Measurements from ENCODE around the gene TENT5D. TPM values are rescaled to one million over a fixed set of nuclear protein-coding genes. Genes with fewer than 3 reads are reported as not detected.
"Not testable (repeated sequence)": the region's sequence is repeated elsewhere in the genome, so short reads cannot be mapped to it uniquely, and the experiment has no call there.

Gene TENT5D
- not detected in 2 replicates for total RNA-seq

GRCh38 chrX:80420147-80420546 is at the start of gene TENT5D:
Gene TENT5D, plus strand, starts transcription at chrX:80420447. Its CDS starts 22,093 bp downstream, at chrX:80442540.
- Mint-ChIP-seq H3K27me3 (no peaks in the 10 kb centered on the region), H3K27ac (no peak within 1 kb of the TSS), H3K36me3 (ENCODE audit: low read depth) (no peaks in the 10 kb centered on the region), H3K4me1 (no peaks in the 10 kb centered on the region), H3K9me3 (no peaks in the 10 kb centered on the region), H3K4me3 (no peak within 1 kb of the TSS)
- no peak for DNase-seq
- intact Hi-C loops (cut with micrococcal nuclease): no loop called here

GRCh38 chrX:80385651-80386050 is 34.6 kb upstream of the TENT5D start:
- H3K27ac Mint-ChIP-seq; H3K4me1 Mint-ChIP-seq; H3K9me3 Mint-ChIP-seq; H3K36me3 Mint-ChIP-seq (ENCODE audit: low read depth); H3K27me3 Mint-ChIP-seq; DNase-seq; intact Hi-C loops (cut with micrococcal nuclease); H3K4me3 Mint-ChIP-seq: not testable (repeated sequence)

DNA sequence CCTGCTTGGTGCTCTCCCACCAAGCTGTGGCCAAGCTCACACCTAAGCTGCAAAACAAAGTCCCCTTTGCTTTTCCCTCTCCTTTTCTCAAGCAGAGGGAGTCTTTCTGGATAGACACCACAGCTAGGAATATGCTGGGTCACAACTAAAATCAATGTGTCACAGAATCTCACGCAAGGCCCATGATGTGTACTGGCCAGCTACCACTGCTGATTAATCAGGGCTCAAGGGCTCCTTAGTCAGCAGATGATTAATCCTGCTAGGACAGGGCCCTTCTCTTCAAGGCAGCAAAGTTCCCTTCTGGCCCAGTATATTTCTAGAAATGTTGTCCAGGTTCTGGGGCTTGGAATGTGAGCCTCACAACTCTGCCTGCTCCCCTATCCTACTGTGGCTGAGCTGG is 32.0 kb upstream of the TENT5D start:
- H3K9me3 Mint-ChIP-seq: no peaks in the 10 kb centered on the region
- DNase-seq: no peak
- no peaks in the 10 kb centered on the region for H3K36me3 Mint-ChIP-seq (ENCODE audit: low read depth)
- H3K27ac Mint-ChIP-seq: no peak overlapping the region
- H3K4me3 Mint-ChIP-seq: no peak overlapping the region
- no peaks in the 10 kb centered on the region for H3K27me3 Mint-ChIP-seq
- intact Hi-C loops (cut with micrococcal nuclease): no loop called here
- no peaks in the 10 kb centered on the region for H3K4me1 Mint-ChIP-seq

- H3K4me3 Mint-ChIP-seq: no peak overlapping the region
- H3K27me3 Mint-ChIP-seq: no peaks in the 10 kb centered on the region
- no peaks in the 10 kb centered on the region for H3K4me1 Mint-ChIP-seq
- H3K27ac Mint-ChIP-seq: no peak overlapping the region
- no peaks in the 10 kb centered on the region for H3K36me3 Mint-ChIP-seq (ENCODE audit: low read depth)
- no peak for DNase-seq
- intact Hi-C loops (cut with micrococcal nuclease): no loop called here
- H3K9me3 Mint-ChIP-seq: no peaks in the 10 kb centered on the region
Measured at GRCh38 chrX:80412042-80412441, 8.2 kb upstream of the TENT5D start.

DNA sequence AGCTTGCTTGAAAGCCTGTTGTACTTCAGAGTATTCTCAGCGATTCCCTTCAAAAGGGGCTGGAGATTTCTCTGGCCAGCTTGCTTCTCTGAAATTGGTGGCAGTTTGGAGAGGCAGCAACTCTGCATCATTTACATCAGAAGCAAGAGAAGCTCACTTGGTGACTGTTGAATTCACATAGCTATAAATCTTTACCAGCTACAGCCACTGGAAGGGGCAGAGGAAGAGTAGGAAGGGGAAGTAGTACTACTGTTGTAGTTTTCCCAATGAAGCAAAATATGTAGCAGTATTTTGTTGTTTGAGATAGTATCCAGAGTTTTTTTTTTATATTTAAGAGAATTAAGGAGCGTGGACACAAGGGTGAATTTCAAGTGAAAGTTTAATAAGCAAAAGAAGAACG is 2.8 kb downstream of the TENT5D start:
- no peaks in the 10 kb centered on the region for H3K36me3 Mint-ChIP-seq (ENCODE audit: low read depth)
- no peaks in the 10 kb centered on the region for H3K4me1 Mint-ChIP-seq
- intact Hi-C loops (cut with micrococcal nuclease): no loop called here
- H3K27ac Mint-ChIP-seq: no peak overlapping the region
- H3K9me3 Mint-ChIP-seq: no peaks in the 10 kb centered on the region
- H3K27me3 Mint-ChIP-seq: no peaks in the 10 kb centered on the region
- H3K4me3 Mint-ChIP-seq: no peak overlapping the region
- DNase-seq: no peak

- intact Hi-C loops (cut with micrococcal nuclease): no loop called here
- Mint-ChIP-seq H3K27ac (no peak overlapping the region), H3K36me3 (ENCODE audit: low read depth) (no peaks in the 10 kb centered on the region), H3K4me1 (no peaks in the 10 kb centered on the region), H3K27me3 (no peaks in the 10 kb centered on the region), H3K9me3 (no peaks in the 10 kb centered on the region), H3K4me3 (no peak overlapping the region)
- no peak for DNase-seq
Measured at GRCh38 chrX:80423744-80424143, 3.5 kb downstream of the TENT5D start.

- Mint-ChIP-seq H3K27me3 (no peaks in the 10 kb centered on the region), H3K9me3 (no peaks in the 10 kb centered on the region), H3K4me3 (no peak overlapping the region), H3K4me1 (no peaks in the 10 kb centered on the region), H3K27ac (no peak overlapping the region), H3K36me3 (ENCODE audit: low read depth) (no peaks in the 10 kb centered on the region)
- intact Hi-C loops (cut with micrococcal nuclease): loop anchor here (5.0 kb wide), 1 partner anchor 146 kb away; no protein-coding TSS in a partner anchor
- peak; percentile 52 for DNase-seq
Measured at GRCh38 chrX:80430826-80431504, 10.7 kb downstream of the TENT5D start.

DNA sequence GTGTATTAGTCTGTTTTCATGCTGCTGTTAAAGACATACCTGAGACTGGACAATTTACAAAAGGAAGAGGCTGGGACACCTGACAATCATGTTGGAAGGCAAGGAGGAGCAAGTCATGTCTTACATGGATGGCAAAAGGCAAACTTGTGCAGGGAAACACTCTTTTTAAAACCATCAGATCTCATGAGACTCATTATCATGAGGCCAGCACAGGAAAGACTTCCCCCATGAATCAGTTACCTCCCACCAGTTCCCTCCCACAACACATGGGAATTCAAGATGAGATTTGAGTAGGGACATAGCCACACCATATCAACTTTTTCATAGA is 11.2 kb downstream of the TENT5D start:
- intact Hi-C loops (cut with micrococcal nuclease): loop anchor here (5.0 kb wide), 1 partner anchor 146 kb away; no protein-coding TSS in a partner anchor
- DNase-seq: no peak
- Mint-ChIP-seq H3K36me3 (ENCODE audit: low read depth) (no peaks in the 10 kb centered on the region), H3K27ac (no peak overlapping the region), H3K4me1 (no peaks in the 10 kb centered on the region), H3K4me3 (no peak overlapping the region), H3K9me3 (no peaks in the 10 kb centered on the region), H3K27me3 (no peaks in the 10 kb centered on the region)

DNA sequence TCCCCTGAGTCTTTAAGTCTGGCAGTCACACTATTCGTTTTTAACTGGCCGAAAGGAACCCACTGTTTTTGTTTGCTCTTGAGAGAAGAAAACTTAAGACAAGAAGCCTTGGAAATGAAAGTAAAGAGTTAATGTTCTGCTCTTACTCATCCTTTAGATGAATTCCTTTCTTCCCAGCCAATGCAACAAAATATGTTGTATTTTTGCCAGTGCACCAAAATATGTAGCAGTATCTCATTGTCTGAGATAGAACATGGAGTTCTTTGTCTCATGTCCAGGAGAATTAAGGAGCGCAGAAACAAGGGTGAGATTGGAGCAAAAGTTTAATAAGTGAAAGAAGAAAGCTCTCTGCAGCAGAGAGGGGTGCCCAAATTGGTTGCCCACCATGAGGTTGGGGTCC is 12.2 kb downstream of the TENT5D start:
- H3K4me1 Mint-ChIP-seq: no peaks in the 10 kb centered on the region
- intact Hi-C loops (cut with micrococcal nuclease): loop anchor here (5.0 kb wide), 1 partner anchor 145 kb away; no protein-coding TSS in a partner anchor
- no peaks in the 10 kb centered on the region for H3K9me3 Mint-ChIP-seq
- no peak for DNase-seq
- no peak overlapping the region for H3K27ac Mint-ChIP-seq
- no peak overlapping the region for H3K4me3 Mint-ChIP-seq
- no peaks in the 10 kb centered on the region for H3K36me3 Mint-ChIP-seq (ENCODE audit: low read depth)
- no peaks in the 10 kb centered on the region for H3K27me3 Mint-ChIP-seq

DNA sequence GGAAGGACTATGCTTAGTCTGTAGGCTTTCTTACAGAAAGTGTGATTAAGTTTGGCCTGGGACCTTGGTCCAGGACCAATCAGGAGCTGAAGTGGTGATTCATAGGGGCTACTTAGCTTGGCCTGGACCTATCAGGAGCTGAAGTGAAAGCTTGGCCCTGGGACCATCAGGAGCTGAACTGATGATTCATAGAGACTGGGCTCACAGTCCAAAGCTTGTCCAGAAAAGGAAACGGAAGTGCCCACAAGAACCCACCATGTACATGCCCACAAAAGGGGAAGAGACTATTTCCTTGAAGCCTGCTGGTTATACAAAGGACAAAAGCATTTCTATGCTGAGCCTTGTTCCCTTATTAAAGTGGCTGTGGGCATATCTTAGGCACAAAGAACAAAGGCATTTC is 12.6 kb downstream of the TENT5D start:
- intact Hi-C loops (cut with micrococcal nuclease): loop anchor here (5.0 kb wide), 1 partner anchor 144 kb away; no protein-coding TSS in a partner anchor
- no peak for DNase-seq
- no peaks in the 10 kb centered on the region for H3K9me3 Mint-ChIP-seq
- no peaks in the 10 kb centered on the region for H3K4me1 Mint-ChIP-seq
- no peak overlapping the region for H3K4me3 Mint-ChIP-seq
- H3K27me3 Mint-ChIP-seq: no peaks in the 10 kb centered on the region
- no peaks in the 10 kb centered on the region for H3K36me3 Mint-ChIP-seq (ENCODE audit: low read depth)
- H3K27ac Mint-ChIP-seq: no peak overlapping the region

DNA sequence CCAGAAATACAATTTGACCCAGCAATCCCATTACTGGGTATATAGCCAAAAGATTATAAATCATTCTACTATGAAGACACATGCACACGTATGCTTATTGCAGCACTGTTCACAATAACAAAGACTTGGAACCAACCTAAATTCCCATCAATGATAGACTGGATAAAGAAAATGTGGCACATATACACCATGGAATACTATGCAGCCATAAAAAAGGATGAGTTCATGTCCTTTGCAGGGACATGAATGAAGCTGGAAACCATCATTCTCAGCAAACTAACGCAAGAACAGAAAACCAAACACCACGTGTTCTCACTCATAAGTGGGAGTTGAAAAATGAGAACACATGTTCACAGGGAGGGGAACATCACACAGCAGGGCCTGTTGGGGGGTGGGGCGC is 47.9 kb downstream of the TENT5D start:
- DNase-seq; H3K27me3 Mint-ChIP-seq; H3K4me3 Mint-ChIP-seq; H3K27ac Mint-ChIP-seq; intact Hi-C loops (cut with micrococcal nuclease); H3K4me1 Mint-ChIP-seq; H3K9me3 Mint-ChIP-seq; H3K36me3 Mint-ChIP-seq (ENCODE audit: low read depth): not testable (repeated sequence)

GRCh38 chrX:80471582-80471981 is 51.3 kb downstream of the TENT5D start:
- Mint-ChIP-seq H3K4me1 (no peaks in the 10 kb centered on the region), H3K27me3 (no peaks in the 10 kb centered on the region), H3K4me3 (no peak overlapping the region), H3K36me3 (ENCODE audit: low read depth) (no peaks in the 10 kb centered on the region), H3K9me3 (no peaks in the 10 kb centered on the region), H3K27ac (no peak overlapping the region)
- DNase-seq: no peak
- intact Hi-C loops (cut with micrococcal nuclease): no loop called here

- Mint-ChIP-seq H3K27ac (no peak overlapping the region), H3K4me3 (no peak overlapping the region), H3K4me1 (no peaks in the 10 kb centered on the region), H3K36me3 (ENCODE audit: low read depth) (no peaks in the 10 kb centered on the region), H3K27me3 (no peaks in the 10 kb centered on the region), H3K9me3 (no peaks in the 10 kb centered on the region)
- DNase-seq: no peak
- intact Hi-C loops (cut with micrococcal nuclease): no loop called here
Measured at GRCh38 chrX:80485543-80485942, 65.3 kb downstream of the TENT5D start.

DNA sequence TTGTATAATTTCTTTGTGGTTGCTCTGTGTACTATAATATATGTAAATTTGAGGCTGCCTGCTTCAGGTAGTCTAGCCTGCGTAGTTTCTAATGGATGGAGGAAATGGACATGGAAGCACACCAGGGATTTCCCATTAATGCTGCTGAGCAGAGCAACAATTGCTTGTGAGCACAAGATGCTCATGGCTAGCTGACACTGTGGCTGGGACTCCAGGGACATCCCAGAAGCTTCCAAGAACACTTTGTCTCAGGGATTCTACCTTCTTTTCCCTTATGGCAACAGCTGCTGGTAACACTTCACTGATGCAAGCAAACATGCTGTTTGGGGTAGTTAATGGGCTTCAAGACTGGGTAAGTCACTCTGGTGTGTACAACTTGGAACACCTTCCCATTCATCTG is 66.1 kb downstream of the TENT5D start:
- no peak for DNase-seq
- Mint-ChIP-seq H3K4me1 (no peaks in the 10 kb centered on the region), H3K27ac (no peak overlapping the region), H3K27me3 (no peaks in the 10 kb centered on the region), H3K9me3 (no peaks in the 10 kb centered on the region), H3K36me3 (ENCODE audit: low read depth) (no peaks in the 10 kb centered on the region), H3K4me3 (no peak overlapping the region)
- intact Hi-C loops (cut with micrococcal nuclease): no loop called here

DNA sequence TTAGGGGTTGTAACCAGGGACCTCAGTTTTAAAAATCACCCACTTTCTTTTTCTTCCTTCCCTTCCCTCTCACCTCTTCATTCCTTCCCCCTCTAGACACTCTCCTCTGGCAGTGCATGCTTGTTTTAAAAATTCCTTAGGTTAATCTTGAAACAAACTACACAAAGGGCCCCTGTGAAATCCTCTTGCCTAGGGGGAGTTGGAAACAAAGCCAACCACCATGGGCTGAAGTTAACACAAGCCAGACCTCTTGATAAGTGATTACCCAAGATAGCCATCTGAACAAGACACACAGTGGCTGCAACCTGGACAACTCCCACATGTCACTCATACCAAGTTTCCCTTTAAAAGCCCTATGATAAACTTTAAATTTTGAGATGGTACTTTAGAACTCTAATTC is 68.9 kb downstream of the TENT5D start:
- H3K4me1 Mint-ChIP-seq: no peaks in the 10 kb centered on the region
- no peak for DNase-seq
- H3K36me3 Mint-ChIP-seq (ENCODE audit: low read depth): no peaks in the 10 kb centered on the region
- no peak overlapping the region for H3K4me3 Mint-ChIP-seq
- no peaks in the 10 kb centered on the region for H3K27me3 Mint-ChIP-seq
- no peaks in the 10 kb centered on the region for H3K9me3 Mint-ChIP-seq
- no peak overlapping the region for H3K27ac Mint-ChIP-seq
- intact Hi-C loops (cut with micrococcal nuclease): no loop called here

All from activated CD4-positive, alpha-beta T cell treated with anti-CD3 and anti-CD28 coated beads, Interleukin-2, amount 10 ng/mL, durations not matched to agents 24 days and 14 days (primary cell).